ENCODE data around the gene TAF15.

TAF15 gene

GRCh38 chr17:35855965-35856364 is 46.7 kb downstream of the TAF15 start:
- peaks cover 22% of the 10 kb centered on the region; the same call in 1 of the 2 replicates for H3K36me3 ChIP-seq (ENCODE audit: control insufficient read depth, insufficient read depth, low read length)
- no peak overlapping the region for H3K9ac ChIP-seq (ENCODE audit: low read depth, low read length)
- no peaks in the 10 kb centered on the region for H3K4me1 ChIP-seq (ENCODE audit: control insufficient read depth, insufficient read depth, low read length)
- no peak overlapping the region for H3K27ac ChIP-seq (ENCODE audit: low read depth, low read length)
- H3K27me3 ChIP-seq (ENCODE audit: control insufficient read depth, insufficient read depth, low read length), result no peaks in the 10 kb centered on the region
- H3K9me3 ChIP-seq (ENCODE audit: control insufficient read depth, insufficient read depth, low read length), result no peaks in the 10 kb centered on the region
- H3K4me3 ChIP-seq (ENCODE audit: low read depth, low read length), result no peak overlapping the region

GRCh38 chr17:35856603-35857002 is 47.3 kb downstream of the TAF15 start:
- no peaks in the 10 kb centered on the region for H3K27me3 ChIP-seq (ENCODE audit: control insufficient read depth, insufficient read depth, low read length)
- H3K4me1 ChIP-seq (ENCODE audit: control insufficient read depth, insufficient read depth, low read length), result no peaks in the 10 kb centered on the region
- no peak overlapping the region for H3K4me3 ChIP-seq (ENCODE audit: low read depth, low read length)
- no peak overlapping the region for H3K27ac ChIP-seq (ENCODE audit: low read depth, low read length)
- no peaks in the 10 kb centered on the region for H3K9me3 ChIP-seq (ENCODE audit: control insufficient read depth, insufficient read depth, low read length)
- H3K9ac ChIP-seq (ENCODE audit: low read depth, low read length), result no peak overlapping the region
- peaks cover 22% of the 10 kb centered on the region; the same call in 1 of the 2 replicates for H3K36me3 ChIP-seq (ENCODE audit: control insufficient read depth, insufficient read depth, low read length)

- Histone ChIP-seq H3K27me3 (ENCODE audit: control insufficient read depth, insufficient read depth, low read length) (no peaks in the 10 kb centered on the region), H3K9ac (ENCODE audit: low read depth, low read length) (no peak overlapping the region)
These were observed 55.6 kb downstream of the TAF15 start for GRCh38 chr17:35864853-35865252.

GRCh38 chr17:35865412-35866340 is 56.4 kb downstream of the TAF15 start:
- Histone ChIP-seq H3K36me3 (ENCODE audit: control insufficient read depth, insufficient read depth, low read length) (no peaks in the 10 kb centered on the region), H3K9ac (ENCODE audit: low read depth, low read length) (no peak overlapping the region), H3K27me3 (ENCODE audit: control insufficient read depth, insufficient read depth, low read length) (no peaks in the 10 kb centered on the region), H3K9me3 (ENCODE audit: control insufficient read depth, insufficient read depth, low read length) (no peaks in the 10 kb centered on the region), H3K4me1 (ENCODE audit: control insufficient read depth, insufficient read depth, low read length) (no peaks in the 10 kb centered on the region), H3K4me3 (ENCODE audit: low read depth, low read length) (no peak overlapping the region), H3K27ac (ENCODE audit: low read depth, low read length) (no peak overlapping the region)

More at GRCh38 chr17:35864853-35865252, 55.6 kb downstream of the TAF15 start:
- no peaks in the 10 kb centered on the region for H3K4me1 ChIP-seq (ENCODE audit: control insufficient read depth, insufficient read depth, low read length)
- H3K9me3 ChIP-seq (ENCODE audit: control insufficient read depth, insufficient read depth, low read length), result no peaks in the 10 kb centered on the region
- H3K27ac ChIP-seq (ENCODE audit: low read depth, low read length), result no peak overlapping the region
- no peaks in the 10 kb centered on the region for H3K36me3 ChIP-seq (ENCODE audit: control insufficient read depth, insufficient read depth, low read length)
- H3K4me3 ChIP-seq (ENCODE audit: low read depth, low read length), result no peak overlapping the region

- no peaks in the 10 kb centered on the region for H3K36me3 ChIP-seq (ENCODE audit: control insufficient read depth, insufficient read depth, low read length)
- no peaks in the 10 kb centered on the region for H3K27me3 ChIP-seq (ENCODE audit: control insufficient read depth, insufficient read depth, low read length)
- no peak overlapping the region for H3K27ac ChIP-seq (ENCODE audit: low read depth, low read length)
- no peak overlapping the region for H3K9ac ChIP-seq (ENCODE audit: low read depth, low read length)
- 0 out of 2 replicates have a peak, but pooled peaks cover 3% of the 10 kb centered on the region for H3K4me1 ChIP-seq (ENCODE audit: control insufficient read depth, insufficient read depth, low read length)
- no peaks in the 10 kb centered on the region for H3K9me3 ChIP-seq (ENCODE audit: control insufficient read depth, insufficient read depth, low read length)
- H3K4me3 ChIP-seq (ENCODE audit: low read depth, low read length), result no peak overlapping the region
These were observed 57.2 kb downstream of the TAF15 start for GRCh38 chr17:35866341-35866950.

- Histone ChIP-seq H3K36me3 (ENCODE audit: control insufficient read depth, insufficient read depth, low read length) (no peaks in the 10 kb centered on the region), H3K4me1 (ENCODE audit: control insufficient read depth, insufficient read depth, low read length) (0 out of 2 replicates have a peak, but pooled peaks cover 3% of the 10 kb centered on the region), H3K9ac (ENCODE audit: low read depth, low read length) (no peak overlapping the region), H3K4me3 (ENCODE audit: low read depth, low read length) (no peak overlapping the region), H3K27me3 (ENCODE audit: control insufficient read depth, insufficient read depth, low read length) (no peaks in the 10 kb centered on the region), H3K27ac (ENCODE audit: low read depth, low read length) (no peak overlapping the region), H3K9me3 (ENCODE audit: control insufficient read depth, insufficient read depth, low read length) (no peaks in the 10 kb centered on the region)
These were observed 58.3 kb downstream of the TAF15 start for GRCh38 chr17:35867574-35867973.

- Histone ChIP-seq H3K27me3 (ENCODE audit: control insufficient read depth, insufficient read depth, low read length) (no peaks in the 10 kb centered on the region), H3K4me3 (ENCODE audit: low read depth, low read length) (no peak within 1 kb of the TSS), H3K4me1 (ENCODE audit: control insufficient read depth, insufficient read depth, low read length) (0 out of 2 replicates have a peak, but pooled peaks cover 3% of the 10 kb centered on the region), H3K9me3 (ENCODE audit: control insufficient read depth, insufficient read depth, low read length) (no peaks in the 10 kb centered on the region), H3K27ac (ENCODE audit: low read depth, low read length) (no peak within 1 kb of the TSS), H3K36me3 (ENCODE audit: control insufficient read depth, insufficient read depth, low read length) (no peaks in the 10 kb centered on the region), H3K9ac (ENCODE audit: low read depth, low read length) (no peak within 1 kb of the TSS)
These were observed 59.5 kb downstream of the TAF15 start, which contains the start of gene HEATR9 for GRCh38 chr17:35868737-35869136. TSS of gene HEATR9 (minus strand) at chr17:35868891. CDS start at chr17:35868742, 149 bp downstream.

- H3K9me3 ChIP-seq (ENCODE audit: control insufficient read depth, insufficient read depth, low read length), result no peaks in the 10 kb centered on the region
- no peaks in the 10 kb centered on the region for H3K27me3 ChIP-seq (ENCODE audit: control insufficient read depth, insufficient read depth, low read length)
- H3K4me3 ChIP-seq (ENCODE audit: low read depth, low read length), result no peak overlapping the region
- 0 out of 2 replicates have a peak, but pooled peaks cover 3% of the 10 kb centered on the region for H3K4me1 ChIP-seq (ENCODE audit: control insufficient read depth, insufficient read depth, low read length)
- no peak overlapping the region for H3K27ac ChIP-seq (ENCODE audit: low read depth, low read length)
- H3K9ac ChIP-seq (ENCODE audit: low read depth, low read length), result no peak overlapping the region
- no peaks in the 10 kb centered on the region for H3K36me3 ChIP-seq (ENCODE audit: control insufficient read depth, insufficient read depth, low read length)
These were observed 61.9 kb downstream of the TAF15 start for GRCh38 chr17:35870906-35871819.

- no peak overlapping the region for H3K9ac ChIP-seq (ENCODE audit: low read depth, low read length)
- H3K27ac ChIP-seq (ENCODE audit: low read depth, low read length), result no peak overlapping the region
- no peaks in the 10 kb centered on the region for H3K27me3 ChIP-seq (ENCODE audit: control insufficient read depth, insufficient read depth, low read length)
- no peaks in the 10 kb centered on the region for H3K36me3 ChIP-seq (ENCODE audit: control insufficient read depth, insufficient read depth, low read length)
- no peaks in the 10 kb centered on the region for H3K9me3 ChIP-seq (ENCODE audit: control insufficient read depth, insufficient read depth, low read length)
- no peak overlapping the region for H3K4me3 ChIP-seq (ENCODE audit: low read depth, low read length)
- 0 out of 2 replicates have a peak, but pooled peaks cover 3% of the 10 kb centered on the region for H3K4me1 ChIP-seq (ENCODE audit: control insufficient read depth, insufficient read depth, low read length)
These were observed 63.1 kb downstream of the TAF15 start for GRCh38 chr17:35872196-35872980.

All from HUES48 (cell line).